DOHH2 (cell line): ENCODE data around the gene PDE6C.
"Not testable (repeated sequence)": the region's sequence is repeated elsewhere in the genome, so short reads cannot be mapped to it uniquely, and the experiment has no call there.

Source experiments
- EZH2phosphoT487 ChIP-seq: fragments of 200-600 bp; sonication (generic); IDR thresholded peaks from 2 replicates; pipeline ENCODE4 v1.6.1; 2017; ENCODE audit warnings: borderline replicate concordance, mild to moderate bottlenecking, antibody characterized with exemption, low read length, moderate library complexity, mixed read lengths
- TF ChIP-seq, protein P1 (sequence below): fragments of 200-600 bp; sonication (generic); IDR thresholded peaks from one replicate; pipeline ENCODE4 v1.5.1; 2014; ENCODE audit warnings: antibody characterized with exemption, mild to moderate bottlenecking, low read depth, low read length; ENCODE audit not compliant: poor library complexity, severe bottlenecking

DNA sequence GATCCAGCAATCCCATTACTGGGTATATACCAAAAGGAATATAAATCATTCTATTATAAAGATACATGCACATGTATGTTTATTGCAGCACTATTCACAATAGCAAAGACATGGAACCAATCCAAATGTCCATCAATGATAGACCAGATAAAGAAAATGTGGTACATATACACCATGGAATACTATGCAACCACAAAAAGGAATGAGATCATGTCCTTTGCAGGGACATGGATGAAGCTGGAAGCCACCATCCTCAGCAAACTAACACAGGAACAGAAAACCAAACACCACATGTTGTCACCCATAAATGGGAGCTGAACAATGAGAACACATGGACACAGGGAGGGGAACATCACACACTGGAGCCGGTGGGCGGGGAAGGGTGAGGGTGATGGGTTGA is 84.2 kb downstream of the PDE6C start:
- TF ChIP-seq, protein P1, sequence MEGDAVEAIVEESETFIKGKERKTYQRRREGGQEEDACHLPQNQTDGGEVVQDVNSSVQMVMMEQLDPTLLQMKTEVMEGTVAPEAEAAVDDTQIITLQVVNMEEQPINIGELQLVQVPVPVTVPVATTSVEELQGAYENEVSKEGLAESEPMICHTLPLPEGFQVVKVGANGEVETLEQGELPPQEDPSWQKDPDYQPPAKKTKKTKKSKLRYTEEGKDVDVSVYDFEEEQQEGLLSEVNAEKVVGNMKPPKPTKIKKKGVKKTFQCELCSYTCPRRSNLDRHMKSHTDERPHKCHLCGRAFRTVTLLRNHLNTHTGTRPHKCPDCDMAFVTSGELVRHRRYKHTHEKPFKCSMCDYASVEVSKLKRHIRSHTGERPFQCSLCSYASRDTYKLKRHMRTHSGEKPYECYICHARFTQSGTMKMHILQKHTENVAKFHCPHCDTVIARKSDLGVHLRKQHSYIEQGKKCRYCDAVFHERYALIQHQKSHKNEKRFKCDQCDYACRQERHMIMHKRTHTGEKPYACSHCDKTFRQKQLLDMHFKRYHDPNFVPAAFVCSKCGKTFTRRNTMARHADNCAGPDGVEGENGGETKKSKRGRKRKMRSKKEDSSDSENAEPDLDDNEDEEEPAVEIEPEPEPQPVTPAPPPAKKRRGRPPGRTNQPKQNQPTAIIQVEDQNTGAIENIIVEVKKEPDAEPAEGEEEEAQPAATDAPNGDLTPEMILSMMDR: not testable (repeated sequence)
- not testable (repeated sequence) for TF ChIP-seq EZH2phosphoT487
